Measurements from ENCODE around the gene MDGA2.

Gene MDGA2

DNA sequence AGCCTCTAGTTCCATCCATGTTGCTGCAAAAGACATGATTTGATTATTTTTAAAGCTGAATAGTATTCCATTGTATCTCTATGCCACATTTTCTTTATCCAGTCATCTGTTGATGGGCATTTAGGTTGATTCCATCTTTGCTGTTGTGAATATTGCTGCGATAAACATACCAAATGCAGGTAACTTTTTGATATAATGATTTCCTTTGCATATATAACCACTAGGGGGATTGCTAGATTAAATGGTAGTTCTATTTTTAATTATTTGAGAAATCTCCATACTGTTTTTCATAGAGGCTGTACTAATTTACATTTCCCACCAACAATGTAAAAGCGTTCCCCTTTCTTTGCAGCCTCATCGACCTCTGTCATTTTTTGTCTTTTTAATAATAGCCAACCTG is 342.5 kb downstream of the MDGA2 start:
- no peak overlapping the region for H3K4me3 ChIP-seq (replicated peaks in 1 of 2; ENCODE audit: low read depth in 2 of 2, low read length in 2 of 2)
- TF ChIP-seq, protein P1, sequence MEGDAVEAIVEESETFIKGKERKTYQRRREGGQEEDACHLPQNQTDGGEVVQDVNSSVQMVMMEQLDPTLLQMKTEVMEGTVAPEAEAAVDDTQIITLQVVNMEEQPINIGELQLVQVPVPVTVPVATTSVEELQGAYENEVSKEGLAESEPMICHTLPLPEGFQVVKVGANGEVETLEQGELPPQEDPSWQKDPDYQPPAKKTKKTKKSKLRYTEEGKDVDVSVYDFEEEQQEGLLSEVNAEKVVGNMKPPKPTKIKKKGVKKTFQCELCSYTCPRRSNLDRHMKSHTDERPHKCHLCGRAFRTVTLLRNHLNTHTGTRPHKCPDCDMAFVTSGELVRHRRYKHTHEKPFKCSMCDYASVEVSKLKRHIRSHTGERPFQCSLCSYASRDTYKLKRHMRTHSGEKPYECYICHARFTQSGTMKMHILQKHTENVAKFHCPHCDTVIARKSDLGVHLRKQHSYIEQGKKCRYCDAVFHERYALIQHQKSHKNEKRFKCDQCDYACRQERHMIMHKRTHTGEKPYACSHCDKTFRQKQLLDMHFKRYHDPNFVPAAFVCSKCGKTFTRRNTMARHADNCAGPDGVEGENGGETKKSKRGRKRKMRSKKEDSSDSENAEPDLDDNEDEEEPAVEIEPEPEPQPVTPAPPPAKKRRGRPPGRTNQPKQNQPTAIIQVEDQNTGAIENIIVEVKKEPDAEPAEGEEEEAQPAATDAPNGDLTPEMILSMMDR (IDR thresholded peaks at IDR 0.05; ENCODE audit: low read depth, low read length): no peak
- DNase-seq (ENCODE audit: low read depth in 2 of 2): no peak

DNA sequence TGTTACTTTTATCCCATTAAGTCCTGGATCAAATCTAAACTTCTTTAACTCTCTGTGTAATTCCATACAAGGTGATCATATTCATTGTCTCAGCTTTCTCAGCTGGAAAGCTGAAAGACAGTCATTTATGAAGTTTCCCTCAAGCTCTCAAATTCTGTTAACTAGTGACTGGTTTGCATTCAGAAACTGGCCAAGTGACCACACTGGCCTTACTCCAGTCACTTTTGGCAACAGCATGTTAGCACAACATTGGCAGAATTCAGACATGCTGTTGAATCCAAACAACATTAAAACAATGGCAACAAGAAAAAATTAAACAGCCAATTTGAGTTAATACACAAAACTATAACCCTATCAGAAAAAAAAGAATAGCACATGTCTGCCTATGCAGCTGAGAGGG is 343.3 kb downstream of the MDGA2 start:
- H3K4me3 ChIP-seq (replicated peaks in 1 of 2; ENCODE audit: low read depth in 2 of 2, low read length in 2 of 2): no peak overlapping the region
- no peak for DNase-seq (ENCODE audit: low read depth in 2 of 2)
- TF ChIP-seq, protein P1 (IDR thresholded peaks at IDR 0.05; ENCODE audit: low read depth, low read length): no peak

- TF ChIP-seq, protein P1 (IDR thresholded peaks at IDR 0.05; ENCODE audit: low read depth, low read length): no peak
- no peak overlapping the region for H3K4me3 ChIP-seq (replicated peaks in 1 of 2; ENCODE audit: low read depth in 2 of 2, low read length in 2 of 2)
- no peak for DNase-seq (ENCODE audit: low read depth in 2 of 2)
Measured at GRCh38 chr14:47328376-47328775, 347.0 kb downstream of the MDGA2 start.

DNA sequence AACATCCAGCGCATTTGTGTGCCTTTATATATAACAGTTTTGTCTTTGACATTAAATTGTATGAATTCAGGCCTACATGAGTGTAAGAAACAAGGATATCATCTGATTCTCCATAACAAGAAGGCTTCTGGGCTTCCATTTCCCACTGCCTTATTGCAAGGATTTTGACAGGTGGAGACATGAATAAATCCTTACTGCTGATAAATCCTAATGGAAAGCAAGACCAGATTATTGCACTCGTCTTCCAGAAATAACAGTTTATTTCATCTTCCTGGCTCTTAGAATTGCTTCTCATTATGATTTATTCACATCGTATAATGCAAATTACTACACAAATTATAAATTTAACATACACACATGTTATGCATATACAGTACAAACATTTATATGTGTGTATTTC is 348.1 kb downstream of the MDGA2 start:
- no peak for DNase-seq (ENCODE audit: low read depth in 2 of 2)
- no peak overlapping the region for H3K4me3 ChIP-seq (replicated peaks in 1 of 2; ENCODE audit: low read depth in 2 of 2, low read length in 2 of 2)
- TF ChIP-seq, protein P1 (IDR thresholded peaks at IDR 0.05; ENCODE audit: low read depth, low read length): no peak

DNA sequence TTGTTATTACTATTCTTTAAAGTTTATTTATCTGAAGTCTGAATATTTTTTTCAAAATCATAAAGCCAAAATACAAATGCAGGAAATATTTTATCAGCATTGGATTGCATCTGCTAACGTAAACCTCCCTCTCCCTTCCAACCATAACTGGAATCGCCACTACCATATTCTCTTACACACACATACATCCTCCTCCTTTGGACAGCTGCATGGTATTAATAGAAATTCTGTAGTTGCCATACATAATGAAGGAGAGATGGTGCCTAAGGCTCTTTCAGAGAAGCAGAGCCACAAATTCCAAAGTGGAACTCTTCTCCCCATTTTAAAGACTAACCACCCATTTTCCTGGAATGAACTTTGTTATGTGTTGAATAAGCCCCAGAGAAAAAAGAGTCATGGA is 352.7 kb downstream of the MDGA2 start:
- TF ChIP-seq, protein P1 (IDR thresholded peaks at IDR 0.05; ENCODE audit: low read depth, low read length): no peak
- H3K4me3 ChIP-seq (replicated peaks in 1 of 2; ENCODE audit: low read depth in 2 of 2, low read length in 2 of 2): no peak overlapping the region
- DNase-seq (ENCODE audit: low read depth in 2 of 2): no peak

- TF ChIP-seq, protein P1 (IDR thresholded peaks at IDR 0.05; ENCODE audit: low read depth, low read length): no peak
- no peak for DNase-seq (ENCODE audit: low read depth in 2 of 2)
- H3K4me3 ChIP-seq (replicated peaks in 1 of 2; ENCODE audit: low read depth in 2 of 2, low read length in 2 of 2): no peak overlapping the region
Measured at GRCh38 chr14:47302121-47302520, 373.3 kb downstream of the MDGA2 start.

DNA sequence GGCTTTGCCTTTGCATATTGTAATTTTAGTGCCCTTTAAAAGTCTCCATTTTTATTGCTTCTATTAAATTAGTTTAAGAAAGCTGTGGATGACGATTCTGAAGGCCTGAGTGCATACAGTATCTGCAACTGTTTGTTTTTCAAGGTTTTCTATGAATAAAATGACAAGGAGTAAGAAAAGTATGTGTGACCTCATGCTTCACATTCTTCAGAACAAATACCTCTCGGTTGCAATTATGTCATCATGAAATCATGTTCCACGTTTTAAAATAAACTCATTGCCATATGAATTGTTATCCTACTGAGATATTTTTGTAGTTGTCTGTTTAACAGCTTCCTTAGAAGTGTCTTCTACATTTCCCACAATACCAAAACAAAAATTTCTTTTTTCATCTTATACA is 374.6 kb downstream of the MDGA2 start:
- H3K4me3 ChIP-seq (replicated peaks in 1 of 2; ENCODE audit: low read depth in 2 of 2, low read length in 2 of 2): no peak overlapping the region
- DNase-seq (ENCODE audit: low read depth in 2 of 2): no peak
- TF ChIP-seq, protein P1 (IDR thresholded peaks at IDR 0.05; ENCODE audit: low read depth, low read length): no peak
